GM21529 (cell line): ENCODE data around the gene COX7B2.

Experiments
- ATAC-seq: cut with Tn5 transposase; IDR thresholded peaks from one replicate; pipeline ENCODE4 v1.9.1; 2021; ENCODE audit not compliant: unreplicated experiment

The COX7B2 gene

DNA sequence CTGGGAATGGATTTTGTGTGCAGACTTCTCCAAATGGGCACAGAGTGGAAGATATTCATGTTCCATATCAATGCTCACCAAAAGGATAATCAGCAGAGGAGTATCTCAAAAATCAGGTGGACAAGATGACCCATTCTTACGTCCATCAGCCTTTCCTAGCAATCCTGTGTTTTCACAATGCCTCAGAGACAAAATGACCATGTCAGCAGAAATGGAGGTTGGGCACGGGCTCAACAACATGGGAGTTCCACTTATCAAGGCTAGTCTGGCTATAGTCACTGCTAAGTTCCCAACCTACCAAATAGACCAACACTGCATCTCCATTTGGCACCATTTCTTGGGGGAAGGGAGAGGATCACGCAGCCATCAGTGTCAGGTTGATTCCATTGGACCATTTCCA lies 179.0 kb downstream of the COX7B2 start:
- ATAC-seq = no peak

DNA sequence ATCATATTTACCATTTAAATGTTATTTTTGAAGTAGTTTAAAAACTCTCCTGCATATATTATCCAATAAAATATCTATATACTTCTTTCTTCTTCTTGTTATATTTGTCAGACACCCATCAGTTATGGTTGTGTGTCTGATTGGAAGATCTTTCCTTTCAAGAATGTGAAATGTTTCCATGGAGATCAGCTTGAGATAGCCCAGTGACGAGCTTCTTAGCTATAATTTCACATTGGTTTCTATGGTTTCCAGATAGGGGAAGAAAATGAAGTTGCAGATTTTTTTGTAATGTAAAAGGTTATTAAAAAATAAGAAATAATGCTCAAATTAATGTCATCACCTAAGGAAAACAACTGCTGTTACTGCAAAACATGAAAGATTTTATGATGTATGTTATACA lies 189.0 kb downstream of the COX7B2 start:
- no peak for ATAC-seq

DNA sequence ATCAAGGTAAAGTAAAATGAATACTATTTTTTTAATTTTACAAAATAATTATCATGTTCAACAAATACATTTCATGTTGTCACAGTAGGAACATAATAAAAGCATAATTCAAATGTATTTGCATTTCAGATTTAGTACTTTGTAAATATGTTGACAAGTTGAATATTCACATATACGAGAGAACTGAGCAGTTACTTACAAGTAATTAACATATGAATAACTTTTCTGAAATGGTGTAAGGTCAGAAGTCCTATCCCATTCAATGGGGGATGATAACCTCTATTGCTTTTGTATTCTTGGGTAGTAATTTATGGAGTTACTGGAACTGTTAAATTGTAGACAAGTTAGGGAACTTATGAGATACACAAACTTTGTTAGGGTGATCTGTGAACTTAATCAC lies 191.1 kb downstream of the COX7B2 start:
- no peak for ATAC-seq

DNA sequence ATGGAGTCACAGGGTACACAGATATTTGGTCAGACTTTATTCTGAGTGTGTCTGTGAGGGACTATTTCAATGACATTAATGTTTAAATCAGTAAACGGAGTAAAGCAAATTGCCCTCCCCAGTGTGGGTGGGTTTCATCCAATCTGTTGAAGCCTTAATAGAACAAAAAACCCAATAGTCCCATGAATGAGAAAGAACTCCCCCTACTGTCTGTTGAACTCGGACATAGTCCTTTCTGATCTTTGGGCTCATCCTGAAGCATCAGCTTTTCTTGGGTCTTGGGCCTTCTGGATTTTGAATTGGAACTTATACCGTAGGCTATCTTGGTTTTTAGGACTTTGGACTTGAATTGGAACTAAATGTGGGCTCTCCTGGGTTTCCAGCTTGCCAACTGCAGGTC lies 193.6 kb downstream of the COX7B2 start:
- no peak for ATAC-seq

DNA sequence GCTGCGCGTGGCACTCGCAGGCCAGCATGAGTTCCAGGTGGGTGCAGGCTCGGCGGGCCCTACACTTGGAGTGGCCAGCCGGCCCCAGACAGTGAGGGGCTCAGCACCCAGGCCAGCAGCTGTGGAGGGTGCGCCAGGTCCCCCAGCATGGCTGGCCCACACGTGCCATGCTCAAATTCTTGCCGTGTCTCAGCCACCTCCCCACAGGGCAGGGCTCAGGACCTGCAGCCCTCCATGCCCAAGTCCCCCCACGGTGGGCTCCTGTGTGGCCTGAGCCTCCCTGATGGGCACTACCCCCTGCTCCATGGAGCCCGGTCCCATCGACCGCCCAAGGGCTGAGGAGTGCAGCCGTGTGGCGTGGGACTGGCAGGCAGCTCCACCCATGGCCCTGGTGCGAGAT lies 210.2 kb downstream of the COX7B2 start:
- no peak for ATAC-seq
